Measurements from ENCODE around the gene CTRB1. TPM values are rescaled to one million over a fixed set of nuclear protein-coding genes. Genes with fewer than 3 reads are reported as not detected.

CTRB1 gene
- total and polyA plus RNA-seq, 2 of the 13 experiments (the other 11 are each of a cell fraction or from before 2014, with no cell fraction given): not detected

- TF ChIP-seq RNF219 (CRISPR knock-in tag; IDR thresholded peaks at IDR 0.05) (no peak), ZNF513 (CRISPR knock-in tag; conservative IDR thresholded peaks at IDR 0.05) (no peak), KLF15 (CRISPR knock-in tag; IDR thresholded peaks at IDR 0.05; ENCODE audit: borderline replicate concordance) (no peak), TRIM22 (IDR thresholded peaks at IDR 0.05) (no peak), ZNF275 (CRISPR knock-in tag; IDR thresholded peaks at IDR 0.05; ENCODE audit: borderline replicate concordance) (0 out of 2 replicates have a peak, but pooled peaks have one; percentile 51), ZNF83 (CRISPR knock-in tag; IDR thresholded peaks at IDR 0.05; ENCODE audit: borderline replicate concordance) (no peak), ZNF30 (CRISPR knock-in tag; IDR thresholded peaks at IDR 0.05) (no peak), ZMAT3 (CRISPR knock-in tag; conservative IDR thresholded peaks at IDR 0.05) (peak; percentile 47), ZNF800 (CRISPR knock-in tag; IDR thresholded peaks at IDR 0.05) (no peak), FLYWCH1 (CRISPR knock-in tag; IDR thresholded peaks at IDR 0.05) (0 out of 2 replicates have a peak, but pooled peaks have one; percentile 21), ARID4A (CRISPR knock-in tag; IDR thresholded peaks at IDR 0.05; ENCODE audit: borderline replicate concordance) (peak; percentile 71), ZNF543 (CRISPR knock-in tag; IDR thresholded peaks at IDR 0.05) (no peak), ZNF343 (CRISPR knock-in tag; IDR thresholded peaks at IDR 0.05) (no peak), ZNF567 (CRISPR knock-in tag; IDR thresholded peaks at IDR 0.05; ENCODE audit: borderline replicate concordance) (no peak; the same call in 1 of the 2 replicates)
Observed at GRCh38 chr16:75264999-75265910, 46.5 kb downstream of the CTRB1 start (continued).
